GM19043 (cell line): ENCODE data around the gene RNF43.

Experiments
- ATAC-seq: cut with Tn5 transposase; IDR thresholded peaks from one replicate; pipeline ENCODE4 v1.9.1; 2021; ENCODE audit warnings: low read depth; ENCODE audit not compliant: unreplicated experiment

Gene RNF43

GRCh38 chr17:58382872-58383242 lies 34.5 kb downstream of the RNF43 start:
- no peak for ATAC-seq

- ATAC-seq: peak; percentile 74
Observed at GRCh38 chr17:58382108-58382871, 35.0 kb downstream of the RNF43 start.

GRCh38 chr17:58381124-58382035 lies 36.0 kb downstream of the RNF43 start:
- ATAC-seq: no peak

GRCh38 chr17:58380207-58381123 lies 36.9 kb downstream of the RNF43 start:
- ATAC-seq: no peak

GRCh38 chr17:58379511-58379824 lies 37.9 kb downstream of the RNF43 start:
- ATAC-seq: no peak

GRCh38 chr17:58378733-58379510 lies 38.4 kb downstream of the RNF43 start:
- ATAC-seq: no peak

- no peak for ATAC-seq
Observed at GRCh38 chr17:58377661-58378060, 39.7 kb downstream of the RNF43 start.

- ATAC-seq: no peak
Observed at GRCh38 chr17:58377093-58377601, 40.2 kb downstream of the RNF43 start.

GRCh38 chr17:58376472-58377000 lies 40.8 kb downstream of the RNF43 start:
- no peak for ATAC-seq

- ATAC-seq: no peak
Observed at GRCh38 chr17:58375811-58376210, 41.5 kb downstream of the RNF43 start.

- ATAC-seq: no peak
Observed at GRCh38 chr17:58375256-58375655, 42.1 kb downstream of the RNF43 start.

- ATAC-seq: no peak
Observed at GRCh38 chr17:58373923-58374322, 43.4 kb downstream of the RNF43 start.

- ATAC-seq: no peak
Observed at GRCh38 chr17:58373003-58373402, 44.3 kb downstream of the RNF43 start.

- no peak for ATAC-seq
Observed at GRCh38 chr17:58371300-58371950, 45.9 kb downstream of the RNF43 start.

GRCh38 chr17:58370716-58371115 lies 46.6 kb downstream of the RNF43 start:
- no peak for ATAC-seq

- no peak for ATAC-seq
Observed at GRCh38 chr17:58370309-58370708, 47.0 kb downstream of the RNF43 start.

- no peak for ATAC-seq
Observed at GRCh38 chr17:58369214-58370031, 47.9 kb downstream of the RNF43 start.

- no peak for ATAC-seq
Observed at GRCh38 chr17:58368860-58369213, 48.5 kb downstream of the RNF43 start.
